ENCODE results near the gene AIG1.

- no peak for TF ChIP-seq CTCF (IDR thresholded peaks at IDR 0.05)
- TF ChIP-seq POLR2A (IDR thresholded peaks at IDR 0.05), result no peak
These were observed 272.4 kb downstream of the AIG1 start for GRCh38 chr6:143333081-143333480.

Data from adrenal gland (tissue), 5 donors.